ENCODE results near the gene FLVCR2. TPM values are rescaled to one million over a fixed set of nuclear protein-coding genes. Genes with fewer than 3 reads are reported as not detected.
A peak's percentile ranks its signal among the peaks of the same experiment; 100 is the strongest.

FLVCR2 gene
- total and polyA plus RNA-seq, 2 of the 13 experiments (the other 11 are each of a cell fraction or from before 2014, with no cell fraction given): 9.9 to 10.5 TPM

DNA sequence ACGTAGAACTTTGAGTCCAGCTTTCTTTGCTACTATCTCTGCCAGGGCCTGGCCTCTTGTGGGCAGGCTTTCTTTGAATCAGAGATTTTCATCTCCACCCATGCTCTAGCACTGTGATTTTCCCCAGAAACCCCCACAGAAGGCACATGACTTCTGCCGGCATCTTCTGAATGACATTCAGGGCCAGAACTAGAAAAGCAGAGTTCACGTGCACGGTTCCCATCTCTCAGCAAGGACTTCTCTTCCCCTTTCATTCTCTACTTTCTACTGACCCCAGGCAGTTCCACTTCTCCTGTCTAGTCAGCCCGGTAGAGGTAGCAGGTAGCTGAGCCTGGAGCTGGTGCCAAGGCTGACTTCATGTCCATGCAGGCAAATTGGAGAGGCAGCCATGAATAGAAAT, 29.3 kb upstream of the FLVCR2 start:
- H3K4me2 ChIP-seq (ENCODE audit: low read depth, low read length): peak overlapping the region; percentile 51; the same call in 1 of the 2 replicates
- intact Hi-C loops (cut with micrococcal nuclease; ENCODE audit: unreplicated experiment): no loop called here
- H3K9ac ChIP-seq (ENCODE audit: insufficient read depth, low read depth, low read length): no peak overlapping the region
- H3K27ac ChIP-seq (ENCODE audit: extremely low read length, insufficient read depth, low read length): no peak overlapping the region
- H3K79me2 ChIP-seq (ENCODE audit: insufficient read depth, low read length): no peaks in the 10 kb centered on the region
- no peaks in the 10 kb centered on the region for H3K9me3 ChIP-seq (ENCODE audit: low read length)
- no peak for DNase-seq (ENCODE audit: low spot score)
- TF ChIP-seq NFIC (IDR thresholded peaks at IDR 0.05; ENCODE audit: low read length) (no peak), SAP130 (CRISPR knock-in tag; IDR thresholded peaks at IDR 0.05; ENCODE audit: low read depth) (no peak), HMG20A (CRISPR knock-in tag; IDR thresholded peaks at IDR 0.05; ENCODE audit: borderline replicate concordance) (no peak), RCOR2 (CRISPR knock-in tag; IDR thresholded peaks at IDR 0.05) (no peak), PAX8 (CRISPR knock-in tag; IDR thresholded peaks at IDR 0.05; ENCODE audit: borderline replicate concordance) (no peak), ZNF496 (CRISPR knock-in tag; IDR thresholded peaks at IDR 0.05; ENCODE audit: insufficient replicate concordance) (no peak), ZIK1 (CRISPR knock-in tag; IDR thresholded peaks at IDR 0.05; ENCODE audit: borderline replicate concordance, low read depth) (no peak), ZNF260 (CRISPR knock-in tag; IDR thresholded peaks at IDR 0.05; ENCODE audit: borderline replicate concordance, low read depth) (no peak), MIXL1 (CRISPR knock-in tag; IDR thresholded peaks at IDR 0.05) (no peak), NR2F2 (IDR thresholded peaks at IDR 0.05; ENCODE audit: borderline replicate concordance, low read depth) (no peak), WIZ (CRISPR knock-in tag; IDR thresholded peaks at IDR 0.05) (no peak), ZNF775 (CRISPR knock-in tag; IDR thresholded peaks at IDR 0.05; ENCODE audit: borderline replicate concordance) (no peak), TCF7 (IDR thresholded peaks at IDR 0.05; ENCODE audit: low read depth) (no peak)
- TF ChIP-seq, protein P1, sequence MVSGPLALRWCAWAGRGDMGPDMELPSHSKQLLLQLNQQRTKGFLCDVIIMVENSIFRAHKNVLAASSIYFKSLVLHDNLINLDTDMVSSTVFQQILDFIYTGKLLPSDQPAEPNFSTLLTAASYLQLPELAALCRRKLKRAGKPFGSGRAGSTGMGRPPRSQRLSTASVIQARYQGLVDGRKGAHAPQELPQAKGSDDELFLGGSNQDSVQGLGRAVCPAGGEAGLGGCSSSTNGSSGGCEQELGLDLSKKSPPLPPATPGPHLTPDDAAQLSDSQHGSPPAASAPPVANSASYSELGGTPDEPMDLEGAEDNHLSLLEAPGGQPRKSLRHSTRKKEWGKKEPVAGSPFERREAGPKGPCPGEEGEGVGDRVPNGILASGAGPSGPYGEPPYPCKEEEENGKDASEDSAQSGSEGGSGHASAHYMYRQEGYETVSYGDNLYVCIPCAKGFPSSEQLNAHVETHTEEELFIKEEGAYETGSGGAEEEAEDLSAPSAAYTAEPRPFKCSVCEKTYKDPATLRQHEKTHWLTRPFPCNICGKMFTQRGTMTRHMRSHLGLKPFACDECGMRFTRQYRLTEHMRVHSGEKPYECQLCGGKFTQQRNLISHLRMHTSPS (CRISPR knock-in tag; IDR thresholded peaks at IDR 0.05; ENCODE audit: low read depth): no peak
- TF ChIP-seq, protein P2, sequence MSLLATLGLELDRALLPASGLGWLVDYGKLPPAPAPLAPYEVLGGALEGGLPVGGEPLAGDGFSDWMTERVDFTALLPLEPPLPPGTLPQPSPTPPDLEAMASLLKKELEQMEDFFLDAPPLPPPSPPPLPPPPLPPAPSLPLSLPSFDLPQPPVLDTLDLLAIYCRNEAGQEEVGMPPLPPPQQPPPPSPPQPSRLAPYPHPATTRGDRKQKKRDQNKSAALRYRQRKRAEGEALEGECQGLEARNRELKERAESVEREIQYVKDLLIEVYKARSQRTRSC (CRISPR knock-in tag; IDR thresholded peaks at IDR 0.05; ENCODE audit: low read depth): no peak
- TF ChIP-seq, protein P3, sequence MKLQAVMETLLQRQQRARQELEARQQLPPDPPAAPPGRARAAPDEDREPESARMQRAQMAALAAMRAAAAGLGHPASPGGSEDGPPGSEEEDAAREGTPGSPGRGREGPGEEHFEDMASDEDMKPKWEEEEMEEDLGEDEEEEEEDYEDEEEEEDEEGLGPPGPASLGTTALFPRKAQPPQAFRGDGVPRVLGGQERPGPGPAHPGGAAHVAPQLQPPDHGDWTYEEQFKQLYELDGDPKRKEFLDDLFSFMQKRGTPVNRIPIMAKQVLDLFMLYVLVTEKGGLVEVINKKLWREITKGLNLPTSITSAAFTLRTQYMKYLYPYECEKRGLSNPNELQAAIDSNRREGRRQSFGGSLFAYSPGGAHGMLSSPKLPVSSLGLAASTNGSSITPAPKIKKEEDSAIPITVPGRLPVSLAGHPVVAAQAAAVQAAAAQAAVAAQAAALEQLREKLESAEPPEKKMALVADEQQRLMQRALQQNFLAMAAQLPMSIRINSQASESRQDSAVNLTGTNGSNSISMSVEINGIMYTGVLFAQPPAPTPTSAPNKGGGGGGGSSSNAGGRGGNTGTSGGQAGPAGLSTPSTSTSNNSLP (IDR thresholded peaks at IDR 0.05; ENCODE audit: low read depth, low read length): no peak
- H2AFZ ChIP-seq (ENCODE audit: low read length): no peak overlapping the region
- in situ Hi-C loops (cut with HindIII; ENCODE audit: extremely low pct_ligation_motif_present, low pct_unique_long_range_greater_than_20kb): no loop called here
- 69% methylated on average over 5 of the region's 5 CpGs for WGBS (ENCODE audit: low lambda C conversion rate)
- no peak overlapping the region for H3K4me3 ChIP-seq (replicated peaks in 1 of 3; ENCODE audit: insufficient read depth in 1 of 3, low read depth in 2 of 3, low read length in 3 of 3)
- H3K27me3 ChIP-seq (ENCODE audit: control insufficient read depth in 1 of 2, insufficient read depth in 2 of 2, low read length in 2 of 2): peaks cover 0 to 11% of the 10 kb centered on the region in 2 experiments; a peak in 1 of 5 replicates
- BruUV-seq (replicated peaks): no TSS peak
- no peak for FAIRE-seq
- ChIA-PET CTCF (ENCODE audit: low intra/inter-chr PET ratio, low total read pairs) (no interaction called here), POLR2A (interaction anchor here (1.1 to 2.8 kb wide), 3 partner anchors 9 to 14 kb away, joined by 3 to 13 read pairs (median 7); no protein-coding TSS in a partner anchor)
- H3K4me1 ChIP-seq (ENCODE audit: insufficient read depth, low read length): peaks cover 9% of the 10 kb centered on the region
- H3K36me3 ChIP-seq (replicated peaks in 1 of 2; ENCODE audit: control insufficient read depth in 1 of 2, insufficient read depth in 2 of 2, low read length in 2 of 2): no peaks in the 10 kb centered on the region
- H4K20me1 ChIP-seq (ENCODE audit: insufficient read depth, low read length): no peaks in the 10 kb centered on the region; the same call in 1 of the 2 replicates
- no peak for ATAC-seq

Measured in HepG2 (cell line).